Testis (tissue), 3 donors: ENCODE measurements around the gene SIGLEC11. TPM values are rescaled to one million over a fixed set of nuclear protein-coding genes. Genes with fewer than 3 reads are reported as not detected.
"Not testable (repeated sequence)": the region's sequence is repeated elsewhere in the genome, so short reads cannot be mapped to it uniquely, and the experiment has no call there.

Experiments used
- DNase-seq: peaks from one replicate; pipeline ENCODE4 v3.0.0-alpha.2; 2019
- H3K27ac ChIP-seq, 2 donors: fragments of 200-600 bp; sonication (generic); one replicate each; pipeline ENCODE4 v1.5.1; 2019
- H3K27me3 ChIP-seq: fragments of 200-600 bp; sonication (generic); one replicate; pipeline ENCODE4 v1.5.1; 2019
- H3K36me3 ChIP-seq: fragments of 200-600 bp; sonication (generic); one replicate; pipeline ENCODE4 v1.5.1; 2017; ENCODE audit warnings: low read depth; ENCODE audit errors: missing control alignments
- H3K4me1 ChIP-seq: fragments of 200-600 bp; sonication (generic); one replicate; pipeline ENCODE4 v1.5.1; 2019
- H3K4me3 ChIP-seq, 2 donors: fragments of 200-600 bp; sonication (generic); one replicate each; pipeline ENCODE4 v1.5.1; 2017 to 2019
- H3K9me3 ChIP-seq: fragments of 200-600 bp; sonication (generic); one replicate; pipeline ENCODE4 v1.5.1; 2017
- POLR2A ChIP-seq: fragments of 450-650 bp; IDR thresholded peaks from one replicate; pipeline ENCODE4 v1.6.1; 2017; ENCODE audit warnings: antibody characterized with exemption, mild to moderate bottlenecking, moderate library complexity
- WGBS, 2 donors: methylation state at CpG; one replicate each; pipeline ENCODE4 v1.1.5; 2018; 5-methylcytosine and 5-hydroxymethylcytosine counted together
- intact Hi-C: fragments of 100-400 bp; cut with DNase I; formaldehyde crosslinking; loops from one replicate; pipeline ENCODE4 v1.15.1; 2023; ENCODE audit warnings: low total_unique reads
- polyA plus RNA-seq: library from polyadenylated mRNA; stranded (reverse); fragments of 350-450 nt; fragmentation: Illumina TruSeq; extraction: RNeasy Lipid Tissue Mini Kit (QIAGEN cat#74804); gene quantifications from one replicate; pipeline ENCODE4 v1.2.3, GENCODE V29; 2014; ENCODE audit warnings: low read depth, low replicate concordance; ENCODE audit not compliant: insufficient read depth
- total RNA-seq, 2 donors: library from RNA; depleted of rRNA; stranded (reverse); fragments of >200 nt; gene quantifications; one replicate each; pipeline ENCODE4 v1.2.3, GENCODE V29; 2016
- TF ChIP-seq, protein P1 (sequence below), 3 experiments: fragments of 450-650 bp in 2 of 3; fragments of 200-600 bp in 1 of 3; sonication (generic) in 1 of 3; IDR thresholded peaks; one replicate each; pipeline ENCODE4 v1.5.1; 2016 to 2019; ENCODE audit warnings: antibody characterized with exemption in 3 of 3, mild to moderate bottlenecking in 2 of 3, moderate library complexity in 1 of 3

SIGLEC11 gene
- total and polyA plus RNA-seq, 3 donors from 2014 or later: 5.8 to 8.5 (median 6.0) TPM

DNA sequence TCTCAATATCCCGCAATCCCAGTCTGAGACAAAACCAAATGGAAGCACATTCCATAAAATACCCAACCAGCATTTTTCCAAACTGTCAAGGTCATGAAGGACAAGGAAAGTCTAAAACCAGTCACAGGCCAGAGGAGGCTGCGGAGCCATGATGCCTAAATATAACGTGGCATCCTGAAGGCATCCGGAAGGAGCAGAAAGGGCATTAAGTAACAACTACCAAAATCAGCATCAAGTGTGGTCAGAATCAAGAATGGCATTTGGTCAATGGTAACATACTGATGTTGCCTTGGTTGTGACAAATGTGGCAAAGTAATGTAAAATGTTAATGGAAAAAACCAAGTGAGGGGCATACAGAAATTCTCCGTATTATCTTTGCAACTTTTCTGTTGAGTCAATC is 35.5 kb downstream of the SIGLEC11 start:
- 94 to 95% methylated on average over 5 of the region's 5 CpGs for WGBS, 2 donors
- no peaks in the 10 kb centered on the region for H3K9me3 ChIP-seq
- no peak overlapping the region for H3K27ac ChIP-seq
- H3K27me3 ChIP-seq: no peaks in the 10 kb centered on the region
- DNase-seq: no peak
- no peak overlapping the region for H3K4me3 ChIP-seq
- TF ChIP-seq, protein P1, sequence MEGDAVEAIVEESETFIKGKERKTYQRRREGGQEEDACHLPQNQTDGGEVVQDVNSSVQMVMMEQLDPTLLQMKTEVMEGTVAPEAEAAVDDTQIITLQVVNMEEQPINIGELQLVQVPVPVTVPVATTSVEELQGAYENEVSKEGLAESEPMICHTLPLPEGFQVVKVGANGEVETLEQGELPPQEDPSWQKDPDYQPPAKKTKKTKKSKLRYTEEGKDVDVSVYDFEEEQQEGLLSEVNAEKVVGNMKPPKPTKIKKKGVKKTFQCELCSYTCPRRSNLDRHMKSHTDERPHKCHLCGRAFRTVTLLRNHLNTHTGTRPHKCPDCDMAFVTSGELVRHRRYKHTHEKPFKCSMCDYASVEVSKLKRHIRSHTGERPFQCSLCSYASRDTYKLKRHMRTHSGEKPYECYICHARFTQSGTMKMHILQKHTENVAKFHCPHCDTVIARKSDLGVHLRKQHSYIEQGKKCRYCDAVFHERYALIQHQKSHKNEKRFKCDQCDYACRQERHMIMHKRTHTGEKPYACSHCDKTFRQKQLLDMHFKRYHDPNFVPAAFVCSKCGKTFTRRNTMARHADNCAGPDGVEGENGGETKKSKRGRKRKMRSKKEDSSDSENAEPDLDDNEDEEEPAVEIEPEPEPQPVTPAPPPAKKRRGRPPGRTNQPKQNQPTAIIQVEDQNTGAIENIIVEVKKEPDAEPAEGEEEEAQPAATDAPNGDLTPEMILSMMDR (IDR thresholded peaks at IDR 0.05): no peak
- no peak for TF ChIP-seq POLR2A
- intact Hi-C loops: no loop called here
- no peaks in the 10 kb centered on the region for H3K36me3 ChIP-seq
- H3K4me1 ChIP-seq: peaks cover 17% of the 10 kb centered on the region

DNA sequence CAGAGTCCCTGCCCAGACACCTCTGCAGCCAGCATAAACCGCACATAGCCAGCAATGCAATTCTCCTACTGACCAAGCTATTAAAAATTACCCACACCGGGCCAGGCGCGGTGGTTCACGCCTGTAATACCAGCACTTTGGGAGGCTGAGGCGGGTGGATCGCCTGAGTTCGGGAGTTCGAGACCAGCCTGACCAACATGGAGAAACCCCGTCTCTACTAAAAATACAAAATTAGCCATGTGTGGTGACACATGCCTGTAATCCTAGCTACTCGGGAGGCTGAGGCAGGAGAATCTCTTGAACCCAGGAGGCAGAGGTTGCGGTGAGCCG is 36.1 kb downstream of the SIGLEC11 start:
- intact Hi-C loops: not testable (repeated sequence)

DNA sequence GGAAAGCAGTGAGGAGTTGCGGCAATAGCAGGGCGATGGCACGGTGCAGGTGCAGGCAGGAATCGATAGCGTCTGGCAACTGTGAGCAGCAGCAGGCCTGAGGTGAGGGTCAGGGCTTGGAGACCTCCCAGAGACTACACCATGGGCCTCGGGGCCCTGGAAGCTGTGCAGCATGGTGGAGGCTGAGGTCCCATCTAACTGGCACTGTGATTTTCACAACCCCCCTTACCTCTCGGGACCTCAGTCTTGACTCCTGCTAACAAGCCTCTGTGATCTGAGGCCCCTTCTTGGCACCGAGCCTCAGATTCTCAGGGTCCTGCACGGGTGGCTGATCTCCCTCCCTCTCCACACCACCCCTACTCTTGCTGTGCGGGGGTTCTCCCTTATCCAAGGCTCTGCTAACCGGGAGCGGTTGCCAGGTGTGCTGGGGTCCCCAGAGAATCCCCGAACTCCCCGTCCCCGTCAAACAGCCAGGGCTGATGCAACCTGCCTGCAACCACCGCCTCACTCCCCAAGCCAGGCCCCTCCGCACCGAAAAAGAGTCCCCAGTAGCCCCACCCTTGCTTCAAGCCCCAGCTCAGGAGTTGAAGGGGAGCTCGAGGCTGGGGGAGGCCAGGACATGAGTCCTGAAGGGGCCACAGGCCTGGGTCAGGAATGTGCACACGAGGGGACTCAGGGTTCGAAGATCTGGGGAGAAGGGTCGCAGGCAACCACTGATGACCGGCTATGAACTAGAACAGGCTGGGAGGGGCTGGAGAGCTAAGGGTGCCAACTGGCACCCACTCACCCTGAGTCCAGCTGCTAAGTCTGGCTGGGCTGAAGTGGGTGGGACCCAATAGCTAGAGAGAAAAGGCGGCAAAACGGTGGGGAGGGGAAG is 36.7 kb downstream of the SIGLEC11 start:
- Histone ChIP-seq H3K9me3 (no peaks in the 10 kb centered on the region), H3K27me3 (no peaks in the 10 kb centered on the region), H3K36me3 (no peaks in the 10 kb centered on the region), H3K4me3 (no peak overlapping the region), H3K4me1 (peaks cover 17% of the 10 kb centered on the region), H3K27ac (no peak overlapping the region)
- 66 to 72% methylated on average over 22 to 25 of the region's 25 CpGs for WGBS, 2 donors
- intact Hi-C loops: no loop called here
- TF ChIP-seq, protein P1 (IDR thresholded peaks at IDR 0.05): no peak
- no peak for TF ChIP-seq POLR2A
- DNase-seq: no peak

More for the DNA sequence above, 36.1 kb downstream of the SIGLEC11 start:
- 95 to 96% methylated on average over 13 of the region's 13 CpGs for WGBS, 2 donors
- H3K27me3 ChIP-seq, H3K4me3 ChIP-seq, H3K27ac ChIP-seq, H3K36me3 ChIP-seq, DNase-seq, H3K9me3 ChIP-seq: not testable (repeated sequence)
- peaks cover 17% of the 10 kb centered on the region for H3K4me1 ChIP-seq

GRCh38 chr19:49923055-49924003 is 37.6 kb downstream of the SIGLEC11 start:
- no peaks in the 10 kb centered on the region for H3K27me3 ChIP-seq
- H3K36me3 ChIP-seq: no peaks in the 10 kb centered on the region
- H3K4me1 ChIP-seq: peaks cover 14% of the 10 kb centered on the region
- WGBS, 2 donors: 86 to 87% methylated on average over 31 of the region's 31 CpGs
- no peaks in the 10 kb centered on the region for H3K9me3 ChIP-seq
- no peak for DNase-seq
- TF ChIP-seq POLR2A: no peak
- TF ChIP-seq, protein P1 (IDR thresholded peaks at IDR 0.05): no peak
- intact Hi-C loops: no loop called here
- H3K27ac ChIP-seq: no peak overlapping the region
- no peak overlapping the region for H3K4me3 ChIP-seq
